Transverse colon (tissue), 4 donors: Measurements from ENCODE around the gene DOHH. TPM values are rescaled to one million over a fixed set of nuclear protein-coding genes. Genes with fewer than 3 reads are reported as not detected.

Experiments used
- DNase-seq: peaks from one replicate; pipeline ENCODE4 v3.0.0-alpha.2; 2019
- H3K27ac ChIP-seq, 4 donors: fragments of 200-600 bp; sonication (generic); 2 replicates each; pipeline ENCODE4 v1.5.1; 2016 to 2018; ENCODE audit warnings: inconsistent platforms in 4 of 4
- H3K27me3 ChIP-seq: fragments of 200-600 bp; sonication (generic); 2 replicates; pipeline ENCODE4 v1.5.1; 2017; ENCODE audit warnings: inconsistent platforms
- H3K36me3 ChIP-seq, 4 donors: fragments of 200-600 bp; sonication (generic); 2 replicates each; pipeline ENCODE4 v1.5.1; 2017 to 2019; ENCODE audit warnings: inconsistent platforms in 4 of 4
- H3K4me1 ChIP-seq, 4 donors: fragments of 200-600 bp; sonication (generic); 2 replicates each; pipeline ENCODE4 v1.5.1; 2017 to 2020; ENCODE audit warnings: inconsistent platforms in 4 of 4
- H3K4me3 ChIP-seq, 4 donors: fragments of 200-600 bp; sonication (generic); 1 replicate in 1 of 4; 2 replicates in 3 of 4; pipeline versions ENCODE4 v1.5.1 to v1.6.1; 2017 to 2019; ENCODE audit warnings: inconsistent platforms in 4 of 4
- H3K9me3 ChIP-seq, 2 donors: fragments of 200-600 bp; sonication (generic); 2 replicates each; pipeline ENCODE4 v1.5.1; 2017 to 2019; ENCODE audit warnings: inconsistent platforms in 2 of 2
- CTCF ChIP-seq, 5 experiments: fragments of 200-600 bp in 3 of 5; fragments of 450-650 bp in 2 of 5; sonication (generic) in 3 of 5; IDR thresholded peaks; 1 replicate in 2 of 5; 2 replicates in 3 of 5; pipeline ENCODE4 v1.5.1; 2016 to 2017; ENCODE audit warnings: antibody characterized with exemption in 5 of 5, inconsistent platforms in 3 of 5, mild to moderate bottlenecking in 2 of 5, moderate library complexity in 1 of 5
- EP300 ChIP-seq: sonication (generic); formaldehyde crosslinking; IDR thresholded peaks from one replicate; pipeline ENCODE4 v1.6.1; 2017; ENCODE audit warnings: antibody characterized with exemption, low read depth
- POLR2A ChIP-seq: fragments of 450-650 bp; IDR thresholded peaks from one replicate; pipeline ENCODE4 v1.6.1; 2016; ENCODE audit warnings: antibody characterized with exemption, mild to moderate bottlenecking, moderate library complexity
- POLR2AphosphoS5 ChIP-seq, 3 donors: sonication (generic); formaldehyde crosslinking; IDR thresholded peaks; one replicate each; pipeline ENCODE4 v1.6.1; 2016; ENCODE audit warnings: antibody characterized with exemption in 3 of 3
- WGBS, 2 donors: methylation state at CpG; one replicate each; pipeline ENCODE4 v1.1.5; 2018; ENCODE audit warnings: low coverage in 1 of 2; 5-methylcytosine and 5-hydroxymethylcytosine counted together
- in situ Hi-C, 4 donors: fragments of 200-750 bp; cut with MboI; loops; one replicate each; pipeline versions ENCODE4 v1.15.0 to v1.15.1; 2017; ENCODE audit warnings: low sequenced_read_pairs in 3 of 4, low pct_ligation_motif_present in 1 of 4, low pct_unique_long_range_greater_than_20kb in 1 of 4
- intact Hi-C: fragments of 100-400 bp; cut with DNase I; formaldehyde crosslinking; loops from one replicate; pipeline ENCODE4 v1.15.1; 2023; ENCODE audit warnings: low total_unique reads
- total RNA-seq, 4 donors: library from RNA; depleted of rRNA; stranded (reverse); fragments of >200 nt; gene quantifications; one replicate each; pipeline ENCODE4 v1.1.0, GENCODE V29; 2016

The DOHH gene
- total RNA-seq, 4 donors from 2014 or later = 7.2 to 13.5 (median 10.8) TPM

- H3K9me3 ChIP-seq = no peaks in the 10 kb centered on the region
- intact Hi-C loops (no loop called here), in situ Hi-C loops (loop anchor here in 2 of 4 donors (10.0 kb wide), 1 partner anchor 154 kb away; no protein-coding TSS in a partner anchor)
- TF ChIP-seq CTCF (IDR thresholded peaks at IDR 0.05) = no peak
- no peak for TF ChIP-seq POLR2A
- TF ChIP-seq POLR2AphosphoS5 (IDR thresholded peaks at IDR 0.05) = no peak
- no peak for TF ChIP-seq EP300
- no peaks in the 10 kb centered on the region for H3K36me3 ChIP-seq
- 51 to 59% methylated on average over 9 to 26 of the region's 27 CpGs for WGBS, 2 donors
- H3K27me3 ChIP-seq = peaks cover 20% of the 10 kb centered on the region
- H3K4me3 ChIP-seq = no peak overlapping the region
- DNase-seq = no peak
- no peak overlapping the region for H3K27ac ChIP-seq
- H3K4me1 ChIP-seq = peaks cover 3 to 31% (median 22%) of the 10 kb centered on the region in 4 donors
Observed at GRCh38 chr19:3478409-3479176, 21.9 kb downstream of the DOHH start.

GRCh38 chr19:3477951-3478350, 22.5 kb downstream of the DOHH start:
- no peak for DNase-seq
- H3K9me3 ChIP-seq = no peaks in the 10 kb centered on the region
- no peaks in the 10 kb centered on the region for H3K36me3 ChIP-seq
- WGBS, 2 donors = 90% methylated on average over 2 of the region's 2 CpGs; no CpG with 5 or more reads in 1 of the 2 donors
- H3K27ac ChIP-seq = no peak overlapping the region
- peaks cover 3 to 33% (median 24%) of the 10 kb centered on the region in 4 donors for H3K4me1 ChIP-seq
- H3K27me3 ChIP-seq = peaks cover 18% of the 10 kb centered on the region
- intact Hi-C loops (no loop called here), in situ Hi-C loops (loop anchor here in 2 of 4 donors (10.0 kb wide), 1 partner anchor 153 kb away; no protein-coding TSS in a partner anchor)
- no peak overlapping the region for H3K4me3 ChIP-seq
- TF ChIP-seq POLR2A (no peak), CTCF (IDR thresholded peaks at IDR 0.05) (no peak), EP300 (no peak), POLR2AphosphoS5 (IDR thresholded peaks at IDR 0.05) (no peak)

- no peak overlapping the region for H3K4me3 ChIP-seq
- no peak for DNase-seq
- TF ChIP-seq POLR2AphosphoS5 (IDR thresholded peaks at IDR 0.05) (no peak), EP300 (no peak), CTCF (IDR thresholded peaks at IDR 0.05) (no peak), POLR2A (no peak)
- H3K27me3 ChIP-seq = peaks cover 14% of the 10 kb centered on the region
- H3K36me3 ChIP-seq = no peaks in the 10 kb centered on the region
- intact Hi-C loops (no loop called here), in situ Hi-C loops (loop anchor here in 2 of 4 donors (10.0 kb wide), 1 partner anchor 153 kb away; no protein-coding TSS in a partner anchor)
- H3K4me1 ChIP-seq = peaks cover 7 to 30% (median 21%) of the 10 kb centered on the region in 4 donors
- H3K27ac ChIP-seq = no peak overlapping the region
- H3K9me3 ChIP-seq = no peaks in the 10 kb centered on the region
Observed at GRCh38 chr19:3477506-3477905, 23.0 kb downstream of the DOHH start.

- TF ChIP-seq CTCF (IDR thresholded peaks at IDR 0.05) (no peak), POLR2A (no peak), EP300 (no peak), POLR2AphosphoS5 (IDR thresholded peaks at IDR 0.05) (no peak)
- DNase-seq = no peak
- 89 to 94% methylated on average over 2 of the region's 2 CpGs for WGBS, 2 donors
- Histone ChIP-seq H3K9me3 (no peaks in the 10 kb centered on the region), H3K4me3 (no peak overlapping the region), H3K4me1 (peaks cover 7 to 33% (median 18%) of the 10 kb centered on the region in 4 donors), H3K27me3 (peaks cover 12% of the 10 kb centered on the region), H3K36me3 (no peaks in the 10 kb centered on the region), H3K27ac (no peak overlapping the region)
- in situ Hi-C loops (loop anchor here in 2 of 4 donors (10.0 kb wide), 1 partner anchor 152 kb away; no protein-coding TSS in a partner anchor), intact Hi-C loops (no loop called here)
Observed at GRCh38 chr19:3476830-3477229, 23.6 kb downstream of the DOHH start.
